ENCODE measurements around the gene ROM1. TPM values are rescaled to one million over a fixed set of nuclear protein-coding genes. Genes with fewer than 3 reads are reported as not detected.
"Not testable (repeated sequence)": the region's sequence is repeated elsewhere in the genome, so short reads cannot be mapped to it uniquely, and the experiment has no call there.

ROM1 gene
- total RNA-seq, 2 donors from 2014 or later = 0.71 to 1.3 TPM

- Histone ChIP-seq H3K9me3 (ENCODE audit: control insufficient read depth, low read length) (no peaks in the 10 kb centered on the region), H3K36me3 (ENCODE audit: control insufficient read depth, insufficient read depth, low read length) (no peaks in the 10 kb centered on the region), H3K4me3 (ENCODE audit: low read length) (no peak overlapping the region), H3K27ac (ENCODE audit: low read depth, low read length) (no peak overlapping the region), H3K9ac (ENCODE audit: extremely low read depth, low read length, poor library complexity, severe bottlenecking) (no peak overlapping the region), H3K4me1 (ENCODE audit: control insufficient read depth, insufficient read depth, low read length) (peaks cover 7% of the 10 kb centered on the region), H3K27me3 (ENCODE audit: control insufficient read depth, insufficient read depth, low read length, poor library complexity, severe bottlenecking) (no peaks in the 10 kb centered on the region)
- Mint-ChIP-seq H3K36me3 (ENCODE audit: low read depth) (peaks cover 9% of the 10 kb centered on the region), H3K4me3 (peak overlapping the region; percentile 74), H3K27ac (peak overlapping the region; percentile 91), H3K27me3 (ENCODE audit: insufficient read depth) (no peaks in the 10 kb centered on the region), H3K4me1 (peaks cover 22% of the 10 kb centered on the region), H3K9me3 (no peaks in the 10 kb centered on the region)
- 91 to 94% methylated on average over 8 to 15 of the region's 15 CpGs for WGBS, 2 experiments (ENCODE audit: insufficient coverage in 1 of 2, insufficient read length in 1 of 2)
- DNase-seq = no peak
- no peak for TF ChIP-seq CTCF (conservative IDR thresholded peaks at IDR 0.05)
Measured at GRCh38 chr11:62613291-62613778, 278 bp downstream of the ROM1 start.

GRCh38 chr11:62614275-62614674, 1.2 kb downstream of the ROM1 start:
- Histone ChIP-seq H3K36me3 (ENCODE audit: control insufficient read depth, insufficient read depth, low read length) (no peaks in the 10 kb centered on the region), H3K9ac (ENCODE audit: extremely low read depth, low read length, poor library complexity, severe bottlenecking) (no peak overlapping the region), H3K27me3 (ENCODE audit: control insufficient read depth, insufficient read depth, low read length, poor library complexity, severe bottlenecking) (no peaks in the 10 kb centered on the region), H3K4me1 (ENCODE audit: control insufficient read depth, insufficient read depth, low read length) (peaks cover 7% of the 10 kb centered on the region), H3K9me3 (ENCODE audit: control insufficient read depth, low read length) (no peaks in the 10 kb centered on the region), H3K27ac (ENCODE audit: low read depth, low read length) (no peak overlapping the region), H3K4me3 (ENCODE audit: low read length) (no peak overlapping the region)
- Mint-ChIP-seq H3K4me1 (peaks cover 22% of the 10 kb centered on the region), H3K36me3 (ENCODE audit: low read depth) (peaks cover 14% of the 10 kb centered on the region), H3K27ac (peak overlapping the region; percentile 91), H3K9me3 (no peaks in the 10 kb centered on the region), H3K27me3 (ENCODE audit: insufficient read depth) (no peaks in the 10 kb centered on the region), H3K4me3 (no peak overlapping the region)
- no peak for TF ChIP-seq CTCF (conservative IDR thresholded peaks at IDR 0.05)
- peak; percentile 89 for DNase-seq
- 66 to 85% methylated on average over 6 to 8 of the region's 8 CpGs for WGBS, 2 experiments (ENCODE audit: insufficient coverage in 1 of 2, insufficient read length in 1 of 2)

- Histone ChIP-seq H3K4me1 (ENCODE audit: control insufficient read depth, insufficient read depth, low read length) (peaks cover 7% of the 10 kb centered on the region), H3K4me3 (ENCODE audit: low read length) (no peak overlapping the region), H3K9me3 (ENCODE audit: control insufficient read depth, low read length) (no peaks in the 10 kb centered on the region), H3K27ac (ENCODE audit: low read depth, low read length) (no peak overlapping the region), H3K27me3 (ENCODE audit: control insufficient read depth, insufficient read depth, low read length, poor library complexity, severe bottlenecking) (no peaks in the 10 kb centered on the region), H3K9ac (ENCODE audit: extremely low read depth, low read length, poor library complexity, severe bottlenecking) (no peak overlapping the region), H3K36me3 (ENCODE audit: control insufficient read depth, insufficient read depth, low read length) (no peaks in the 10 kb centered on the region)
- H3K27me3 Mint-ChIP-seq (ENCODE audit: insufficient read depth) = no peaks in the 10 kb centered on the region
- 91 to 98% methylated on average over 5 to 7 of the region's 7 CpGs for WGBS, 2 experiments (ENCODE audit: insufficient coverage in 1 of 2, insufficient read length in 1 of 2)
- peaks cover 22% of the 10 kb centered on the region for H3K4me1 Mint-ChIP-seq
- H3K27ac Mint-ChIP-seq = no peak overlapping the region
- no peak for DNase-seq
- TF ChIP-seq CTCF (conservative IDR thresholded peaks at IDR 0.05) = no peak
- no peak overlapping the region for H3K4me3 Mint-ChIP-seq
- H3K9me3 Mint-ChIP-seq = no peaks in the 10 kb centered on the region
- H3K36me3 Mint-ChIP-seq (ENCODE audit: low read depth) = peaks cover 11% of the 10 kb centered on the region
Measured at GRCh38 chr11:62615521-62615920, 2.5 kb downstream of the ROM1 start.

- not testable (repeated sequence) for H3K4me3 ChIP-seq (ENCODE audit: low read length); H3K9me3 Mint-ChIP-seq; H3K4me1 ChIP-seq (ENCODE audit: control insufficient read depth, insufficient read depth, low read length); H3K9me3 ChIP-seq (ENCODE audit: control insufficient read depth, low read length); H3K4me3 Mint-ChIP-seq; H3K27ac Mint-ChIP-seq; H3K27me3 ChIP-seq (ENCODE audit: control insufficient read depth, insufficient read depth, low read length, poor library complexity, severe bottlenecking); H3K9ac ChIP-seq (ENCODE audit: extremely low read depth, low read length, poor library complexity, severe bottlenecking); DNase-seq; H3K27me3 Mint-ChIP-seq (ENCODE audit: insufficient read depth); H3K27ac ChIP-seq (ENCODE audit: low read depth, low read length); H3K36me3 ChIP-seq (ENCODE audit: control insufficient read depth, insufficient read depth, low read length)
- Mint-ChIP-seq H3K36me3 (ENCODE audit: low read depth) (peaks cover 11% of the 10 kb centered on the region), H3K4me1 (peaks cover 21% of the 10 kb centered on the region)
- WGBS, 2 experiments (ENCODE audit: insufficient coverage in 1 of 2, insufficient read length in 1 of 2) = 89 to 90% methylated on average over 2 to 8 of the region's 14 CpGs
Measured at GRCh38 chr11:62616957-62617356, 3.9 kb downstream of the ROM1 start.
